ENCODE results near the gene PCDH12. TPM values are rescaled to one million over a fixed set of nuclear protein-coding genes. Genes with fewer than 3 reads are reported as not detected.

The PCDH12 gene
- total and polyA plus RNA-seq, 10 of the 15 experiments (the other 5 are each of a cell fraction or from before 2014, with no cell fraction given), result 0.01 to 0.14 (median 0.06) TPM; not detected in 4

- no peak for TF ChIP-seq NR2C2 (IDR thresholded peaks at IDR 0.05; ENCODE audit: borderline replicate concordance, control insufficient read depth, insufficient read length, low read depth)
- TF ChIP-seq NFYB (IDR thresholded peaks at IDR 0.05; ENCODE audit: insufficient read depth, low read depth, low read length), result no peak
- TF ChIP-seq ZNF217 (IDR thresholded peaks at IDR 0.05), result 0 out of 2 replicates have a peak, but pooled peaks have one; percentile 13
- TF ChIP-seq IRF5 (IDR thresholded peaks at IDR 0.05; ENCODE audit: borderline replicate concordance), result no peak
- peak; percentile 31 for TF ChIP-seq USF1 (IDR thresholded peaks at IDR 0.05; ENCODE audit: borderline replicate concordance, extremely low read length, insufficient read depth, low read depth, low read length)
- TF ChIP-seq IRF4 (IDR thresholded peaks at IDR 0.05; ENCODE audit: low read depth, low read length), result peak; percentile 9; the same call in 1 of the 2 replicates
- no peak for TF ChIP-seq EGR1 (IDR thresholded peaks at IDR 0.05; ENCODE audit: borderline replicate concordance in 1 of 2, low read depth in 2 of 2, low read length in 2 of 2)
- peak; percentile 32; the same call in 1 of the 2 replicates for TF ChIP-seq YY1 (IDR thresholded peaks at IDR 0.05; ENCODE audit: low read depth, low read length)
- no peak for TF ChIP-seq MTA3 (IDR thresholded peaks at IDR 0.05; ENCODE audit: borderline replicate concordance, low read length)
- TF ChIP-seq MTA2 (IDR thresholded peaks at IDR 0.05; ENCODE audit: low read depth), result 0 out of 2 replicates have a peak, but pooled peaks have one; percentile 37
- no peak for TF ChIP-seq MYC (IDR thresholded peaks at IDR 0.05; ENCODE audit: insufficient read depth, insufficient read length, insufficient replicate concordance, low read length, severe bottlenecking)
- TF ChIP-seq ZNF207 (IDR thresholded peaks at IDR 0.05; ENCODE audit: borderline replicate concordance), result 0 out of 2 replicates have a peak, but pooled peaks have one; percentile 38
- TF ChIP-seq GATAD2B (conservative IDR thresholded peaks at IDR 0.05; ENCODE audit: low read depth), result peak; percentile 82; the same call in 1 of the 2 replicates
- peak; percentile 62 for TF ChIP-seq NKRF (conservative IDR thresholded peaks at IDR 0.05)
- TF ChIP-seq BRCA1 (IDR thresholded peaks at IDR 0.05; ENCODE audit: low read depth, low read length), result no peak
- no peak for TF ChIP-seq SIX5 (IDR thresholded peaks at IDR 0.05; ENCODE audit: low read depth, low read length, severe bottlenecking)
- TF ChIP-seq YBX1 (IDR thresholded peaks at IDR 0.05), result no peak
- peak; percentile 97 for TF ChIP-seq POLR2A (IDR thresholded peaks at IDR 0.05; ENCODE audit: low read depth, low read length)
- TF ChIP-seq NRF1 (conservative IDR thresholded peaks at IDR 0.05; ENCODE audit: low read depth, low read length), result peak; percentile 64
- no peak for TF ChIP-seq KAT2A (conservative IDR thresholded peaks at IDR 0.05; ENCODE audit: control insufficient read depth, low read depth, low read length)
- TF ChIP-seq STAT3 (IDR thresholded peaks at IDR 0.05; ENCODE audit: low read depth, low read length), result no peak
- no peak for TF ChIP-seq ZNF622 (IDR thresholded peaks at IDR 0.05)
- peak; percentile 55 for TF ChIP-seq SMARCA5 (IDR thresholded peaks at IDR 0.05)
- TF ChIP-seq BCL11A (IDR thresholded peaks at IDR 0.05; ENCODE audit: low read depth, low read length), result no peak
- TF ChIP-seq SRF (IDR thresholded peaks at IDR 0.05; ENCODE audit: low read depth in 2 of 2, low read length in 2 of 2), result no peak
- TF ChIP-seq MEF2B (IDR thresholded peaks at IDR 0.05; ENCODE audit: partially characterized antibody, poor library complexity, severe bottlenecking), result peak; percentile 69
- no peak for TF ChIP-seq SUZ12 (IDR thresholded peaks at IDR 0.05; ENCODE audit: unreplicated experiment)
These were observed 11.1 kb upstream of the PCDH12 start, which contains the start of gene RNF14 (continued) for GRCh38 chr5:141968914-141969608.
